ENCODE data around the gene ZNF175. TPM values are rescaled to one million over a fixed set of nuclear protein-coding genes. Genes with fewer than 3 reads are reported as not detected.

ZNF175 gene
- total RNA-seq, 6 donors from 2014 or later, result 5.3 to 23.3 (median 12.0) TPM

DNA sequence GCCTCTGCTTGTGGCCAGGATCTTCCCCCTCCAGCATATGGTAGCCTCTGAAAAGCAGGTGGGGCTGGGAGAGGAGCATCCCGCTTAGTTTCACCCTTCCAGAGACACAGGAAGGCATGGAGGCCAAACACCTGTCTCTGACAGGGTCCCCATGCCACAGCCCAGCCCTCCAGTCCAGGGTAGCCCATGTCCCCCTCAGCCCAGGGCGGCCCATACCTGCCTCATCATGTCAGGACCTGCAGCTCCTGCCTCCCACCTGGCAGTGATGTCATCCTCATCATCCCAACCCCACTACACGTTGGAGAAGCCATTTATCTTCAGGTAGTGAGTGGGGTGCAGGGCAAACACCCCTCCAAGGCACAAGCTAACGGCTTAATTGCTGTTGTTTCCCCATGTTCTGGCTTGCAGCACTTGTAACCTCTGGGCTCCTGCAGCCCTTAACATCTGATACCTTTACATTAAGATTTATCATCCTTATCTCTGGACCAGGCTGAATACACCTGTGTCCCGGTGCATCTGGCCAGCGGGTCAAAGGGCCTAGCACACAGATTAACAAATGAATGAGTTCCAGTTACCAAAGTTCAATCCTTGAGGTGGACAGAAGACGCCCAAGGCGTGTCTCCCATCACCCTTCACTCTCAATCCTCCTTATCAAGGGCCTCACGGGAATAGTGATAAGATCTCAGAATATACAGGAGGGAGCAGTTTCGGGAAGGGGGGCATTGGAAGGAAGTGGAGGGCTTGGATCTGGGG is 22.2 kb downstream of the ZNF175 start:
- H3K4me3 ChIP-seq, result peak overlapping the region; percentile 50 to 72 (median 60)
- peaks cover 11 to 16% (median 14%) of the 10 kb centered on the region in 4 donors for H3K4me1 ChIP-seq
- TF ChIP-seq, protein P1, sequence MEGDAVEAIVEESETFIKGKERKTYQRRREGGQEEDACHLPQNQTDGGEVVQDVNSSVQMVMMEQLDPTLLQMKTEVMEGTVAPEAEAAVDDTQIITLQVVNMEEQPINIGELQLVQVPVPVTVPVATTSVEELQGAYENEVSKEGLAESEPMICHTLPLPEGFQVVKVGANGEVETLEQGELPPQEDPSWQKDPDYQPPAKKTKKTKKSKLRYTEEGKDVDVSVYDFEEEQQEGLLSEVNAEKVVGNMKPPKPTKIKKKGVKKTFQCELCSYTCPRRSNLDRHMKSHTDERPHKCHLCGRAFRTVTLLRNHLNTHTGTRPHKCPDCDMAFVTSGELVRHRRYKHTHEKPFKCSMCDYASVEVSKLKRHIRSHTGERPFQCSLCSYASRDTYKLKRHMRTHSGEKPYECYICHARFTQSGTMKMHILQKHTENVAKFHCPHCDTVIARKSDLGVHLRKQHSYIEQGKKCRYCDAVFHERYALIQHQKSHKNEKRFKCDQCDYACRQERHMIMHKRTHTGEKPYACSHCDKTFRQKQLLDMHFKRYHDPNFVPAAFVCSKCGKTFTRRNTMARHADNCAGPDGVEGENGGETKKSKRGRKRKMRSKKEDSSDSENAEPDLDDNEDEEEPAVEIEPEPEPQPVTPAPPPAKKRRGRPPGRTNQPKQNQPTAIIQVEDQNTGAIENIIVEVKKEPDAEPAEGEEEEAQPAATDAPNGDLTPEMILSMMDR (IDR thresholded peaks at IDR 0.05), result no peak
- TF ChIP-seq POLR2A (IDR thresholded peaks at IDR 0.05) (no peak), EP300 (IDR thresholded peaks at IDR 0.05) (no peak), POLR2AphosphoS5 (IDR thresholded peaks at IDR 0.05) (no peak)
- peak overlapping the region in 2 of 4 donors; percentile 6 to 71 for H3K27ac ChIP-seq
- H3K36me3 ChIP-seq, result no peaks in the 10 kb centered on the region
- ATAC-seq (ENCODE audit: low FRiP score in 2 of 2), result no peak
- H3K27me3 ChIP-seq, result no peaks in the 10 kb centered on the region
- DNase-seq, result no peak
- H3K9me3 ChIP-seq, result peaks cover 0 to 2% (median under 1%) of the 10 kb centered on the region in 4 donors
- WGBS, 2 donors, result 20 to 24% methylated on average over 9 to 10 of the region's 10 CpGs

DNA sequence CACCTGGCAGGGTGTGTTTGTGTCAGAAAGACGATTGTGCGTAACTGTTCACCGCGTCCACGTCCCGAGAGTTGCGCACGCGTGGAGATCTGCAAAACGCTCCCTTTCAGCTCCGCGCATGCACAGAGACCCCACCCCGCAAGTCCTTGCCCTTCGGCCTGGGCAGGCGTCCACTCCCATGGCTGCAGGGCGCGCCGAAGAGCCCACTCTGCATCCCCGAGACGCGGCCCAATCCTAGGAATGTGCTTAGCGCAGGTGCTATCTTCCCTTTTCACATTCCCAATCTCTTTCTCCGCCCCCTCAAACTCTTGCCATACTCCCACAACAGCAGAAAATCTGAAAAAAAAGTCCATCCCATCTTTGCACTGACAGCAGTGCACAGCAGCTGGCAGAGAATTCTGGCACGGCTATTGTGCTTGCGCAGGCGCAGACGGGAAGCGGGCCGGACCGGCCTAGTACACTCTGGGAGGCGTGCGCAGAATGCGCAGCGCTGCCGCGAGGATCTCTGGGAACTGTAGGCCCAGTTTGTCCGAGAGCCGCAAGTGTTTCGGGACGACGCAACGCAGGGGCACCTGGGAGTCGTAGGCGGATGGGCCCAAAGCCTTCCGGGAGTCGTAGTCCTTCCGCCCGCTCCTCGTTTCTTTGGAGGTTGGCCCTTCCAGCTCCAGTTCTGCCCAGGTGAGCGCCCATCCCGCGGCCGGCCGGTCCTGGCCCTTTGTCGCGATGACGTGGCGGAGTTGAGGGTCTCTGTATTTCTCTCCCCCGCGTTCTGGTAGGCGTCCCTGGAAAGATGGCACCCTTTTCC is 23.1 kb downstream of the ZNF175 start:
- WGBS, 2 donors, result 2% methylated on average over 23 to 57 of the region's 61 CpGs
- Histone ChIP-seq H3K4me3 (peak overlapping the region; percentile 50 to 72 (median 60)), H3K27ac (peak overlapping the region in 2 of 4 donors; percentile 66 to 71), H3K27me3 (no peaks in the 10 kb centered on the region), H3K9me3 (no peaks in the 10 kb centered on the region), H3K36me3 (no peaks in the 10 kb centered on the region), H3K4me1 (peaks cover 11 to 16% (median 14%) of the 10 kb centered on the region in 4 donors)
- DNase-seq (peak; percentile 99 to 100), ATAC-seq (ENCODE audit: low FRiP score in 2 of 2) (peak; percentile 99)
- peak; percentile 24 to 87 for TF ChIP-seq POLR2AphosphoS5 (IDR thresholded peaks at IDR 0.05)
- TF ChIP-seq, protein P1 (IDR thresholded peaks at IDR 0.05), result peak in 1 of 6 experiments; percentile 16
- peak in 1 of 4 donors; percentile 12 for TF ChIP-seq POLR2A (IDR thresholded peaks at IDR 0.05)
- no peak for TF ChIP-seq EP300 (IDR thresholded peaks at IDR 0.05)

DNA sequence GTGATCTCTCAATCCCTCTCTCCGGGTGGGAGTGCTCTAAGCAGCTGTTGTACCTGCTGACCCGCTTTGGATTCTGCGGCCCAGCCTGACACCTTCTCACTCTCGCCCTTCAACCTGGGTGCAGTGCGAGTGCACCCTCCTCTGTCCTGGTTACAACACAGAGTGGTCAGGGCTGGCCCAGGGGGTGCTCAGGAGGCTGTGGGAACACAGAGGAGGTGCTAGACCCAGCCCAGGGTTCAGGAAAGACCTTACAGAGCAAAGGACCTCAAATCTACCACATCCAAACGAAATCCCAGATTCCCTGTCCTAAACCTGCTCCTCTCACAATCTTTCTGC is 23.7 kb downstream of the ZNF175 start:
- ATAC-seq (ENCODE audit: low FRiP score in 2 of 2) (peak; percentile 11 to 22), DNase-seq (no peak)
- 25 to 34% methylated on average over 3 to 6 of the region's 6 CpGs for whole genome bisulfite sequencing, 2 donors
- peak overlapping the region in 2 of 4 donors; percentile 66 to 71 for H3K27ac ChIP-seq
- peak overlapping the region; percentile 32 to 72 (median 59) for H3K4me3 ChIP-seq
- TF ChIP-seq POLR2A (IDR thresholded peaks at IDR 0.05), result no peak
- TF ChIP-seq EP300 (IDR thresholded peaks at IDR 0.05), result no peak
- H3K27me3 ChIP-seq, result no peaks in the 10 kb centered on the region
- H3K9me3 ChIP-seq, result no peaks in the 10 kb centered on the region
- H3K4me1 ChIP-seq, result peaks cover 11 to 16% (median 14%) of the 10 kb centered on the region in 4 donors
- no peaks in the 10 kb centered on the region for H3K36me3 ChIP-seq

DNA sequence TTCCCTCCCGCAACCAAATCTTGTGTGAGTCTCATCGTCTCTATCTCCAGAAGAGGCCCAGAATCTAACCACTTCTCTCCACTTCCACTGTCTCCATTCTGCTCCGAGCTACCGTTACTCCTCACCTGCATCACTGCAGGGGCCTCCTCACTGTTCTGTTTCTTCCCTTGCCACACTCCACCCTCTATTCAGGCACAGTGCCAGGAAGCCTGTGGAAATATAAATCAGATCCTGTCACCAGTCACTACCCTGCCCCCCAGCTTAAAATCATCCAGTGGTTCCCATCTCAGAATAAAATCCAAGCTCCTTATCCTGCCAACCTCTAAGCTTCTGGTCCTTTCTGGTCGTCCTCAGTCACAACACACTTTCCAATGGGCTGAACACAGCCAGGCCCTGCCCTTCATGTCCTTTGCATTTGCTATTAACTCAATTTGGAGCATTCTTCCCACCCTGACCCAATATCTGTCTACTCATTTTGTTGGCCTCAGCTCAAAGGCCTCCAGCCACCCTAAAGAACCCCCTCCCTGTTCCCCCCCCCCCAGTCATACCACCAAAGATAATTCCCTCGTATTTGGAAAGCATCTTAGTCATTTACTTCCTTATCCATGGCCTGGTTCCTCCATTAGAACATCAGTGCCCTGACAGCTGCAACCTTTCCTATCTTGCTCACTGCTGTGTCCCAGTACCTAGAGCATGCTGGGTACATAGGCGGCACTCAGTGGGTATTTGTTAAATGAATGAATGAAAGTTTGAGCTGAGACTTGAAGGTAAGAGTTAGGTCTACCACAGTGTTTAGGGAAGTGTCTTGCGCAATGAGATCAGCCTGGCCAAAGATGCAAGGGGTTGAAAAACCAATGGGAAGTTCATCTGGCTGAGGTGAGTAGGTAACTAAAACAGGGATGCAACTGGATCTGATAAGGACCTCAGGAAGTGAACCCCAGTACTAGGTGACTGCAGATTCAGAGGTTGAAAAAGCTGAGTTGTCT is 24.4 kb downstream of the ZNF175 start:
- Histone ChIP-seq H3K36me3 (no peaks in the 10 kb centered on the region), H3K27me3 (peaks cover 0 to under 1% (median 0%) of the 10 kb centered on the region in 4 donors), H3K4me1 (peaks cover 11 to 16% (median 14%) of the 10 kb centered on the region in 4 donors), H3K9me3 (no peaks in the 10 kb centered on the region), H3K27ac (no peak overlapping the region), H3K4me3 (peak overlapping the region in 2 of 4 donors; percentile 68 to 72)
- WGBS, 2 donors, result 83 to 86% methylated on average over 8 of the region's 8 CpGs
- TF ChIP-seq POLR2AphosphoS5 (IDR thresholded peaks at IDR 0.05) (no peak), POLR2A (IDR thresholded peaks at IDR 0.05) (no peak), EP300 (IDR thresholded peaks at IDR 0.05) (no peak)
- TF ChIP-seq, protein P1 (IDR thresholded peaks at IDR 0.05), result no peak
- DNase-seq (no peak), ATAC-seq (ENCODE audit: low FRiP score in 2 of 2) (no peak)
